Kidney (tissue), 14 donors: ENCODE data around the gene PRKAB1. TPM values are rescaled to one million over a fixed set of nuclear protein-coding genes. Genes with fewer than 3 reads are reported as not detected.

ENCODE experiments used
- DNase-seq, 5 donors: peaks; one replicate each; pipeline ENCODE4 v3.0.0-alpha.2; 2013 to 2020
- FAIRE-seq: peaks from 2 replicates; lab custom pipeline; 2012; peaks lifted over from hg19 to GRCh38; lab: Jason Lieb, UNC
- H3K27ac ChIP-seq, 2 donors: one replicate each; pipeline ENCODE4 v1.7.0; 2013; ENCODE audit warnings: low read depth in 2 of 2, low read length in 2 of 2, inconsistent platforms in 1 of 2
- H3K27me3 ChIP-seq: one replicate; pipeline ENCODE4 v1.7.1; 2013; ENCODE audit warnings: low read length, inconsistent platforms; ENCODE audit not compliant: control insufficient read depth, insufficient read depth
- H3K36me3 ChIP-seq, 3 donors: one replicate each; pipeline versions ENCODE4 v1.7.0 to v1.7.1; 2013; ENCODE audit warnings: low read length in 3 of 3, control low read depth in 1 of 3, inconsistent platforms in 1 of 3; ENCODE audit not compliant: insufficient read depth in 3 of 3, control insufficient read depth in 2 of 3
- H3K4me1 ChIP-seq, 3 donors: one replicate each; pipeline versions ENCODE4 v1.7.0 to v1.7.1; 2013; ENCODE audit warnings: low read length in 3 of 3, inconsistent platforms in 1 of 3, low read depth in 1 of 3; ENCODE audit not compliant: control insufficient read depth in 2 of 3, insufficient read depth in 2 of 3
- H3K4me3 ChIP-seq, 3 donors: one replicate each; pipeline versions ENCODE4 v1.7.0 to v1.8.1; 2013; ENCODE audit warnings: low read length in 3 of 3, control low read depth in 1 of 3, inconsistent platforms in 1 of 3
- H3K9ac ChIP-seq, 3 donors: one replicate each; pipeline versions ENCODE4 v1.7.0 to v1.7.1; 2013; ENCODE audit warnings: low read length in 3 of 3, control low read depth in 1 of 3, inconsistent platforms in 1 of 3
- H3K9me3 ChIP-seq, 3 donors: one replicate each; pipeline versions ENCODE4 v1.7.0 to v1.7.1; 2013; ENCODE audit warnings: low read length in 3 of 3, control low read depth in 1 of 3, inconsistent platforms in 1 of 3; ENCODE audit not compliant: control insufficient read depth in 2 of 3, insufficient read depth in 1 of 3
- intact Hi-C: fragments of 100-400 bp; cut with DNase I; formaldehyde crosslinking; loops from one replicate; pipeline ENCODE4 v1.11.1; 2022
- polyA plus RNA-seq: library from polyadenylated mRNA; stranded (reverse); fragments of 350-450 nt; fragmentation: Illumina TruSeq; extraction: RNeasy Lipid Tissue Mini Kit (QIAGEN cat#74804); gene quantifications from one replicate; pipeline ENCODE4 v1.2.3, GENCODE V29; 2014; ENCODE audit warnings: low read depth, low replicate concordance; ENCODE audit not compliant: insufficient read depth
- total RNA-seq: library from RNA; stranded (reverse); fragmentation: NEBNext Ultra II Directional; extraction: Animal tissue kit (Norgen Biotek cat#: 25700); gene quantifications from one replicate; pipeline ENCODE4 v1.2.1, GENCODE V29; 2021
- TF ChIP-seq, protein P1 (sequence below): IDR thresholded peaks from 3 replicates; pipeline ENCODE4 v1.5.1; 2012; ENCODE audit warnings: mild to moderate bottlenecking, moderate library complexity, borderline replicate concordance; ENCODE audit not compliant: insufficient read depth; ENCODE audit errors: extremely low read depth
- donor health status: control.
- donor health status: control.
- donor health status: control.
- donor health status: control.
- donor health status: control.
- donor health status: DM: yes; HTN: yes; CAD: no.
- donor health status: Normal renal cell carcinoma (clear cell type).

Gene PRKAB1
- total and polyA plus RNA-seq, 2 donors from 2014 or later: 79.9 to 165 TPM

DNA sequence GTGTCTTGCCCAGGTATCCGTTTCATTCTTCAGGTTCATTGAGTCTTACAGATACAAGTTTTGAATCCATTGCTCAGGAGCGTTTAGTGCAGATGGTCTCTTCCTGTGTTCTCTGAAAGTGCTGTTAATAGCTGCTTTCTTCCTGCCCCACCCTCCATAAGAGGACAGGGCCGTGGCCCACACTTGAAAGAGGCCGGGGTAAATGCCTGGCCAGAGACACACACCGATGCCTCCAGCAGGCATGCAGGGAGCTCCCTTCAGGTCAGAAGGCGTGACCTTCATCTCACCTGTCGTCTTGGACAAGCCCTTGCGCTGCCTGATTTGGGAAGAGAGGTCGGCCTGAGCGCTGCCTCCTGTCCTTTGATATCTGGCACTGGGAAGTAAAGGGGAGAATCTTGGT, 11.6 kb downstream of the PRKAB1 start:
- intact Hi-C loops: no loop called here
- Histone ChIP-seq H3K4me3 (no peak overlapping the region), H3K9me3 (no peaks in the 10 kb centered on the region), H3K9ac (peak overlapping the region in 1 of 3 donors; percentile 72), H3K4me1 (peaks cover 17 to 71% (median 58%) of the 10 kb centered on the region in 3 donors), H3K36me3 (peaks cover 23 to 60% (median 56%) of the 10 kb centered on the region in 3 donors), H3K27ac (peak overlapping the region; percentile 97), H3K27me3 (no peaks in the 10 kb centered on the region)
- TF ChIP-seq, protein P1, sequence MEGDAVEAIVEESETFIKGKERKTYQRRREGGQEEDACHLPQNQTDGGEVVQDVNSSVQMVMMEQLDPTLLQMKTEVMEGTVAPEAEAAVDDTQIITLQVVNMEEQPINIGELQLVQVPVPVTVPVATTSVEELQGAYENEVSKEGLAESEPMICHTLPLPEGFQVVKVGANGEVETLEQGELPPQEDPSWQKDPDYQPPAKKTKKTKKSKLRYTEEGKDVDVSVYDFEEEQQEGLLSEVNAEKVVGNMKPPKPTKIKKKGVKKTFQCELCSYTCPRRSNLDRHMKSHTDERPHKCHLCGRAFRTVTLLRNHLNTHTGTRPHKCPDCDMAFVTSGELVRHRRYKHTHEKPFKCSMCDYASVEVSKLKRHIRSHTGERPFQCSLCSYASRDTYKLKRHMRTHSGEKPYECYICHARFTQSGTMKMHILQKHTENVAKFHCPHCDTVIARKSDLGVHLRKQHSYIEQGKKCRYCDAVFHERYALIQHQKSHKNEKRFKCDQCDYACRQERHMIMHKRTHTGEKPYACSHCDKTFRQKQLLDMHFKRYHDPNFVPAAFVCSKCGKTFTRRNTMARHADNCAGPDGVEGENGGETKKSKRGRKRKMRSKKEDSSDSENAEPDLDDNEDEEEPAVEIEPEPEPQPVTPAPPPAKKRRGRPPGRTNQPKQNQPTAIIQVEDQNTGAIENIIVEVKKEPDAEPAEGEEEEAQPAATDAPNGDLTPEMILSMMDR: no peak
- no peak for DNase-seq
- FAIRE-seq: no peak

DNA sequence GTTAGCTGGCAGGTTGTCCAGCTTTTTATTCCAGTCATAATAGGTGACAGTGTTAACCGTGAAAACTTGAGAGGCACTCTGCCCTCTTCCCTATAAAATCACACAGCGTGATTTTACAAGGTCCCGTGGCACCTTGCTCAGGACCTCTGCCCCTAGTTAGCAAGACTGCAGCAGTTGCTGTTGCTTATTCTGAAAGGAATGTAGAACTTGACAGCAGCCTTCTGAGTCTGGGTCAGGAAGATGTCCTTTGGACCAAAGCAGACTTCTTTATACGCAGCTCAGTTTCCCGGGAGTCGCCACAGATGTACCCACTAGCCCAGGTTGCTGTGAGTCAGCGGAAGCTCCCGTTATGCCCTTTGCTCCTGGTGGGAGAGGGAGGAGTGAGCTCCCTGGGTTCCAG, 13.2 kb downstream of the PRKAB1 start:
- FAIRE-seq: no peak
- Histone ChIP-seq H3K27ac (peak overlapping the region; percentile 97), H3K4me1 (peaks cover 25 to 82% (median 62%) of the 10 kb centered on the region in 3 donors), H3K36me3 (peaks cover 20 to 44% (median 41%) of the 10 kb centered on the region in 3 donors), H3K27me3 (no peaks in the 10 kb centered on the region), H3K9me3 (no peaks in the 10 kb centered on the region), H3K4me3 (no peak overlapping the region), H3K9ac (peak overlapping the region in 1 of 3 donors; percentile 72)
- DNase-seq: peak in 3 of 5 donors; percentile 35 to 47 (median 38)
- intact Hi-C loops: no loop called here
- TF ChIP-seq, protein P1: no peak

DNA sequence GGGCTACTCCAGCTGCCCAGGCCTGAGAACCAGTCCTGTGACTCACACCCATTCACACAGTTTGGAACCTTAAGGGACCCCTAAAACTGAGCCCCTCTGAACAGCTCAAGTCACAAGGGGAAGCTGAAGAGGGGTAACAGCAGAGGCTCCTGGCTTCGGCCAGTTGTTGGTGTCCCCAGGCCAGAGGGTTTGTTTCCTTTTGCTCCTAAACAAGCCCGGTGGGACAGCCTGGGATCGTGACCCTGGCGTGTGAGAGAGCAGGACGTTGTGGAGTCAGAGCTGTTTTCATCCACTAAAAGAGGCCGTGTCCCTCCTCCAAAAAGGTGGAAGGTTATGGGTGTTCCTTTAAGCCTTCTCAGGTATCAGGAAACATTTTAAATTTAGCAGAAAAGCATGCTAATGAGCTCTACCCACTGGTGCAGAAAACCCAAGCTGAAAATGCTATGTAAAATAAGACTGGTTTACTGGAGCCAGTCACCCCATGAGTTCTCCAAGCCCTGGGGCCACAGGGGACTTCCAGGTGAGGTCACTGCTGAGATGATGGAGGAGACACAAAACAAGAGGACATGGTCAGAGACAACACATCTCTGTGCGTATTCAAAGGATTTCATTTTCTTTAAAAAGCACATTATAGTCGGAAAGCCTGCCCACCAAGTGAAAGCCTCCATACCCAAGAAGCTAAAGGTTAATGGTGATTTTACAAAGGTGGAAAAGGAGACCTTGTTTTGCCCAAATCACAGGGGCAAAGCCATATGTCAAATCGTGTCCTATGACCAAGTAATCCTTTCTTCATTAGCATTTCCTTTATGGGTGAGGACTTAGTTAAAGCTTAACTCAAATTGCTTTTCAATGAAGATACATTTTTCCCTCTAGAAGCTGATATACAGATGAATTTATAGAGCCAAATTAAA, 14.1 kb downstream of the PRKAB1 start:
- Histone ChIP-seq H3K27me3 (no peaks in the 10 kb centered on the region), H3K36me3 (peaks cover 16 to 35% (median 33%) of the 10 kb centered on the region in 3 donors), H3K4me1 (peaks cover 29 to 91% (median 67%) of the 10 kb centered on the region in 3 donors), H3K4me3 (no peak overlapping the region), H3K27ac (peak overlapping the region; percentile 97), H3K9me3 (no peaks in the 10 kb centered on the region), H3K9ac (peak overlapping the region in 2 of 3 donors; percentile 42 to 72)
- FAIRE-seq: no peak
- peak in 3 of 5 donors; percentile 61 to 73 (median 67) for DNase-seq
- TF ChIP-seq, protein P1: no peak
- intact Hi-C loops: no loop called here
